Sigmoid colon (tissue), 4 donors: Measurements from ENCODE around the gene SMAD5.

Experiments
- CTCF ChIP-seq, 4 experiments: fragments of 450-650 bp in 3 of 4; fragments of 200-600 bp in 1 of 4; IDR thresholded peaks; one replicate each; pipeline ENCODE4 v1.5.1; 2016 to 2019; ENCODE audit warnings: antibody characterized with exemption in 4 of 4, mild to moderate bottlenecking in 3 of 4, moderate library complexity in 2 of 4
- EP300 ChIP-seq, 4 donors: sonication (generic); formaldehyde crosslinking; IDR thresholded peaks; one replicate each; pipeline ENCODE4 v1.6.1; 2017; ENCODE audit warnings: antibody characterized with exemption in 4 of 4
- POLR2A ChIP-seq, 2 donors: fragments of 450-650 bp; IDR thresholded peaks; one replicate each; pipeline ENCODE4 v1.6.1; 2016; ENCODE audit warnings: antibody characterized with exemption in 2 of 2, mild to moderate bottlenecking in 2 of 2, moderate library complexity in 2 of 2

GRCh38 chr5:136090319-136090718, 42.3 kb upstream of the SMAD5 start:
- TF ChIP-seq POLR2A (IDR thresholded peaks at IDR 0.05) = no peak
- TF ChIP-seq EP300 (IDR thresholded peaks at IDR 0.05) = no peak
- TF ChIP-seq CTCF (IDR thresholded peaks at IDR 0.05) = no peak
